Thyroid gland (tissue), 4 donors: Measurements from ENCODE around the gene SPACA6.

Experiments
- CTCF ChIP-seq, 6 experiments: fragments of 200-600 bp in 3 of 6; fragments of 450-650 bp in 3 of 6; sonication (generic) in 3 of 6; IDR thresholded peaks; one replicate each; pipeline ENCODE4 v1.5.1; 2016 to 2019; ENCODE audit warnings: antibody characterized with exemption in 6 of 6, mild to moderate bottlenecking in 2 of 6, inconsistent platforms in 1 of 6, moderate library complexity in 1 of 6
- POLR2A ChIP-seq, 2 donors: fragments of 450-650 bp; IDR thresholded peaks; one replicate each; pipeline ENCODE4 v1.6.1; 2017; ENCODE audit warnings: antibody characterized with exemption in 2 of 2, mild to moderate bottlenecking in 2 of 2, moderate library complexity in 1 of 2

DNA sequence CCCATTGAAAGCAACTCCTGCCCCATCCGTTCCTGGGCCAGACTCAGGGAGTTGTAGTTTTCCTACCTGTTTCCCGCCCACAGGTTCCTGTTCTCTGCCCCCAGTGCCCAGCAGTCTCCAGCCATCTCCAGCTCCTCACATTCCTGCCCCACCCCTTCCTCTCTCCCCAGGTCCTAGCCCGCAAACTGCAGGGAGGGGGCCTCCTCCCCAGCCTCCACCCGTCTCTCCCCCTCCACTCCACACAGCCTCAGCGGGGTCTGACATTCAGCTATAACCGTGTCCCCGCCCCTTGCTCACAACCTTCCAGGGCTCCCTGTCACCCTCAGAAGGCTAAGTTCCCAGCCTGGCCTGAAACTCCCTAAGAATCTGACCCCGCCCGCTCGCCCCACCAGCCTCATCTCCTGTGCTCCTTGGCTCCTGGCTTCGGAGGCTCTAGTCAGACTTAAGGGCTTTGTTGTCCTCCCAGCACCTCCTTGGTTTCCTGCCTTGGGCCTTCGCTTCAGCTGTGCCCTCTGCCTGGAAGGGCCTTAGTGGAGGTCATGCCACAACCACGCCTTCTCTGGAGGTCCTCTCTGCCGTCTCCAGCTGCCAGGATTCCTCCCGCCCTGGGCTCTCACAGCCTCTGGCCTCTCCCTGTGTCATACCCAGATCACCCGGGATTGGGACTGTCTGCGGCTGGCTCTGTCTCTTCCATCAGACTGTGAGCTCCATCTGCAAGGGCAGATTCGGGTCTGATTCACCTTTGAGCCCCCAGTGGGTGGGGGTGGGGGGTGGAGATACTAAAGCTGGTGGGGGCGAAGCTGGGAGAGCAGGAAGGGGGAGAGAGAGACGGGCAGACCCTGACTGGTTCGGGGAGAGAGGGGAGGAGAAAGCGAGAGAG, 5.1 kb upstream of the SPACA6 start:
- TF ChIP-seq POLR2A (IDR thresholded peaks at IDR 0.05) (no peak), CTCF (IDR thresholded peaks at IDR 0.05) (no peak)
